BE2C (cell line): ENCODE measurements around the gene KIRREL3.

Source experiments
- DNase-seq: peaks from one replicate; pipeline ENCODE4 v3.0.0-alpha.2; 2020
- H3K27me3 ChIP-seq: fragments of 250-450 bp; sonication (Bioruptor Pico); 2 replicates; pipeline ENCODE4 v1.5.1; 2020; ENCODE audit warnings: mild to moderate bottlenecking
- H3K36me3 ChIP-seq: fragments of 250-450 bp; sonication (Bioruptor Pico); 2 replicates; pipeline ENCODE4 v1.5.1; 2020; ENCODE audit warnings: mild to moderate bottlenecking
- H3K4me1 ChIP-seq: fragments of 250-450 bp; sonication (Bioruptor Pico); 2 replicates; pipeline ENCODE4 v1.5.1; 2020
- H3K4me3 ChIP-seq: 2 replicates; pipeline ENCODE4 v1.5.1; 2011; ENCODE audit warnings: low read depth, low read length
- H3K9me3 ChIP-seq: fragments of 250-450 bp; sonication (Bioruptor Pico); 2 replicates; pipeline ENCODE4 v1.5.1; 2020
- CTCF ChIP-seq: IDR thresholded peaks from 2 replicates; pipeline ENCODE4 v1.5.1; 2012; ENCODE audit warnings: mild to moderate bottlenecking, low read depth, low read length

KIRREL3 gene

DNA sequence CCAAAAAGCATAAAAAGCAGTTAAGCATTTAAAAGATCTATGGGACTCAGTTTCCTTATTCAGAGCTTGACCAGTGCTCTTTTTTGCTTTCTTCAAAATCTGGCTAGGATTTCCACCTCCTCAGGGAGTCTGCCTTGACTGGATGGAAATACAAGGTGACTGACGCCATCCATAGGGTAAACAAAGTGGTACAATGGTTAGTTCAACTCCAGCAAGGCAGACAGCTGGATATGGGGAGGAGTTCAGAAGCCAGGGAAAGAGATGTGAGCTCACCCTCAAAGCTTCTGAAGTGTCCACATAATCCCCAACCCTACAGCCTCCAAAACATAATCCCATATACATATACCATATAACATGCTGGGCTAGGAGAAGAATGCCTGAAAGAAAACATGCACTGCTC is 52.0 kb downstream of the KIRREL3 start:
- no peak overlapping the region for H3K4me3 ChIP-seq
- no peak for TF ChIP-seq CTCF
- H3K4me1 ChIP-seq, result no peaks in the 10 kb centered on the region
- no peaks in the 10 kb centered on the region for H3K9me3 ChIP-seq
- peaks cover 11% of the 10 kb centered on the region for H3K27me3 ChIP-seq
- no peak for DNase-seq
- no peaks in the 10 kb centered on the region for H3K36me3 ChIP-seq

- TF ChIP-seq CTCF, result no peak
- no peak for DNase-seq
These were observed 55.3 kb downstream of the KIRREL3 start for GRCh38 chr11:126945319-126945718.

GRCh38 chr11:126943316-126943715 is 57.3 kb downstream of the KIRREL3 start:
- Histone ChIP-seq H3K27me3 (peaks cover 14% of the 10 kb centered on the region), H3K9me3 (no peaks in the 10 kb centered on the region), H3K36me3 (no peaks in the 10 kb centered on the region), H3K4me1 (no peaks in the 10 kb centered on the region), H3K4me3 (no peak overlapping the region)
- no peak for TF ChIP-seq CTCF
- no peak for DNase-seq

More at GRCh38 chr11:126945319-126945718, 55.3 kb downstream of the KIRREL3 start:
- no peaks in the 10 kb centered on the region for H3K4me1 ChIP-seq
- H3K4me3 ChIP-seq, result no peak overlapping the region
- H3K27me3 ChIP-seq, result peaks cover 14% of the 10 kb centered on the region
- H3K36me3 ChIP-seq, result no peaks in the 10 kb centered on the region
- no peaks in the 10 kb centered on the region for H3K9me3 ChIP-seq

GRCh38 chr11:126942146-126942545 is 58.4 kb downstream of the KIRREL3 start:
- H3K36me3 ChIP-seq, result no peaks in the 10 kb centered on the region
- no peaks in the 10 kb centered on the region for H3K9me3 ChIP-seq
- TF ChIP-seq CTCF, result no peak
- H3K4me3 ChIP-seq, result no peak overlapping the region
- peaks cover 8% of the 10 kb centered on the region for H3K27me3 ChIP-seq
- no peaks in the 10 kb centered on the region for H3K4me1 ChIP-seq
- no peak for DNase-seq

DNA sequence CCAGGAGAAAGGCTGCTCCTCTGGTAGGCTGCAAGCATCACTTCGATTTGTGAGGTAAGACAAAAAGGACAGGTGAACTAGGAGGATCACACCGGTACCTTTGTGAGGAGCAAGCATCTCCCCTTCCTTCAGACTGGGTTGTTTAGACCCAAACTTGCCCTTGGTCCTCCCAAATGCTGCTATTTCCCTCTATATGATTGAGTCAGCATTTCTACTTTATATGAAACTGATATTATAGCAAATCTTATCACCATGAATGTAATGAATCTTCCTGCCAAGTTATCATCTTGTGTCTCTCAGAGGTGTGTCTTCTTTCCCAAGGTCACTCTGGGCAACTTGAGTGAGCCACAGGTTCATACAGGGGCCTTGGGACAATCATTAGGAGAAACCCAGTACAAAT is 61.0 kb downstream of the KIRREL3 start:
- DNase-seq, result no peak
- TF ChIP-seq CTCF, result no peak
- H3K4me1 ChIP-seq, result no peaks in the 10 kb centered on the region
- H3K4me3 ChIP-seq, result no peak overlapping the region
- no peaks in the 10 kb centered on the region for H3K36me3 ChIP-seq
- H3K9me3 ChIP-seq, result no peaks in the 10 kb centered on the region
- peaks cover 4% of the 10 kb centered on the region; the same call in 1 of the 2 replicates for H3K27me3 ChIP-seq

- Histone ChIP-seq H3K4me1 (no peaks in the 10 kb centered on the region), H3K9me3 (no peaks in the 10 kb centered on the region), H3K27me3 (peaks cover 4% of the 10 kb centered on the region; the same call in 1 of the 2 replicates), H3K4me3 (no peak overlapping the region), H3K36me3 (no peaks in the 10 kb centered on the region)
- no peak for DNase-seq
- no peak for TF ChIP-seq CTCF
These were observed 61.9 kb downstream of the KIRREL3 start for GRCh38 chr11:126938718-126939117.
